Hepatocyte (in vitro differentiated cells): Measurements from ENCODE around the gene ASS1. TPM values are rescaled to one million over a fixed set of nuclear protein-coding genes. Genes with fewer than 3 reads are reported as not detected.

Source experiments
- DNase-seq: peaks from one replicate; pipeline ENCODE4 v3.0.0-alpha.2; 2016; ENCODE audit warnings: low spot score
- H2AFZ ChIP-seq: fragments of 200-600 bp; sonication (generic); 2 replicates; pipeline ENCODE4 v1.6.0; 2016; ENCODE audit warnings: antibody characterized with exemption, mild to moderate bottlenecking
- H3K27ac ChIP-seq: fragments of 200-600 bp; sonication (generic); 2 replicates; pipeline ENCODE4 v1.5.1; 2016; ENCODE audit warnings: mild to moderate bottlenecking
- H3K27me3 ChIP-seq: fragments of 200-600 bp; sonication (generic); 2 replicates; pipeline ENCODE4 v1.6.1; 2016
- H3K36me3 ChIP-seq: fragments of 200-600 bp; sonication (generic); replicated peaks from 2 replicates; pipeline ENCODE4 v1.5.1; 2016; ENCODE audit warnings: low read depth; ENCODE audit not compliant: insufficient read depth
- H3K4me1 ChIP-seq: fragments of 200-600 bp; sonication (generic); 2 replicates; pipeline ENCODE4 v1.5.1; 2016; ENCODE audit warnings: mild to moderate bottlenecking, moderate library complexity; ENCODE audit not compliant: insufficient read depth
- H3K4me2 ChIP-seq: fragments of 200-600 bp; sonication (generic); 2 replicates; pipeline ENCODE4 v1.6.0; 2016
- H3K4me3 ChIP-seq: fragments of 200-600 bp; sonication (generic); 2 replicates; pipeline ENCODE4 v1.5.1; 2016; ENCODE audit warnings: mild to moderate bottlenecking
- H3K79me2 ChIP-seq: fragments of 200-600 bp; sonication (generic); 2 replicates; pipeline ENCODE4 v1.6.0; 2017; ENCODE audit warnings: mild to moderate bottlenecking
- H3K9me2 ChIP-seq: fragments of 200-600 bp; sonication (generic); replicated peaks from 2 replicates; pipeline ENCODE4 v1.6.0; 2017; ENCODE audit warnings: mild to moderate bottlenecking; ENCODE audit not compliant: insufficient read depth
- H3K9me3 ChIP-seq: fragments of 200-600 bp; sonication (generic); 2 replicates; pipeline ENCODE4 v1.5.1; 2016; ENCODE audit warnings: low read depth, mild to moderate bottlenecking
- H4K20me1 ChIP-seq: fragments of 200-600 bp; sonication (generic); 2 replicates; pipeline ENCODE4 v1.6.0; 2016; ENCODE audit warnings: mild to moderate bottlenecking; ENCODE audit not compliant: insufficient read depth, poor library complexity, severe bottlenecking
- EZH2 ChIP-seq: fragments of 200-600 bp; sonication (generic); IDR thresholded peaks from 2 replicates; pipeline ENCODE4 v1.6.1; 2016; ENCODE audit warnings: antibody characterized with exemption, mild to moderate bottlenecking, borderline replicate concordance
- EZH2phosphoT487 ChIP-seq: fragments of 200-600 bp; sonication (generic); IDR thresholded peaks from one replicate; pipeline ENCODE4 v1.6.1; 2018; ENCODE audit warnings: antibody characterized with exemption, mild to moderate bottlenecking, low read depth, moderate library complexity; ENCODE audit not compliant: unreplicated experiment, severe bottlenecking
- WGBS: methylation state at CpG from one replicate; pipeline ENCODE4 v1.1.6; 2016; ENCODE audit warnings: low lambda C conversion rate; ENCODE audit errors: missing lambda C conversion rate; 5-methylcytosine and 5-hydroxymethylcytosine counted together
- polyA plus RNA-seq: library from polyadenylated mRNA; unstranded; fragments of >200 nt; fragmentation: Nextera tagmentation; extraction: Ambion mirVana; gene quantifications from 2 replicates; pipeline ENCODE4 v1.2.1, GENCODE V29; 2016
- small RNA-seq: library from RNA; depleted of rRNA; stranded (forward); fragments of <200 nt; gene quantifications from one replicate; pipeline ENCODE3, GENCODE V24; 2014
- total RNA-seq: library from RNA; depleted of rRNA; stranded (reverse); fragments of >200 nt; gene quantifications from 2 replicates; pipeline ENCODE4 v1.2.3, GENCODE V29; 2014
- TF ChIP-seq, protein P1 (sequence below): fragments of 200-600 bp; sonication (generic); IDR thresholded peaks from 2 replicates; pipeline ENCODE4 v1.5.1; 2016; ENCODE audit warnings: antibody characterized with exemption, mild to moderate bottlenecking; ENCODE audit not compliant: poor library complexity

Gene ASS1
- total and polyA plus RNA-seq, 2 experiments from 2014 or later = 145 to 292 TPM

DNA sequence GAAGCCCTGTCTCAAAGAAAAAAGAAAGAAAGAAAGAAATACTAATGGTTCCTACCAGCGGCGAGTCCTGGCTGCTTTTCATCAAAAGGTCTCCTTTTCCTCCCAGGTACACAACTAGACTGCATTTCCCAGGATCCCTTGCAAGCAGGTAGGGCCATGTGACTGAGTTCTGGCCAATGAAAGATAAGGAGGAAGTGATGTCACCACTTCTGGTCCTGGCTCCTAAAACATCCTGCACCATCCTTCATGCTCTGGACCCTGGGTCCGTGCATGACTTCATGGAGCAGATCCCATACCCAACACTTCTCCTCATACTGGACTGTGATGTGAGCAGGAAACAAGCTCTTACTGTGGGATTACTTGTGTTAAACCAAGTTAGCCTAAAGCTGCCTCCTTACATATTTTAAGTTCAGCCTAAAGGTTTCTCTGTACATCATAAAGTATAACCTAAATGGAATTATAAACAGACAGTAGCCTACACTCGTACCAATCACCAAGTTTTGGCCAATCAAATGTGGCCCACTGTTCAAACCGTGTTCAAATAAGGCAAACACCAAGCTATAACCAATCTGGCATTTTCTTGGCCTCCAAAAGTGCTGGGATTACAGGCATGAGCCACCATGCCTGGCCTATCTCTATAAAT is 104.5 kb downstream of the ASS1 start:
- 88% methylated on average over 5 of the region's 5 CpGs for WGBS
- Histone ChIP-seq H3K4me2 (no peak overlapping the region), H3K4me1 (no peaks in the 10 kb centered on the region), H3K79me2 (no peaks in the 10 kb centered on the region), H3K36me3 (no peaks in the 10 kb centered on the region), H3K9me3 (no peaks in the 10 kb centered on the region), H4K20me1 (no peaks in the 10 kb centered on the region), H3K4me3 (no peak overlapping the region), H3K27me3 (no peaks in the 10 kb centered on the region), H3K27ac (no peak overlapping the region), H3K9me2 (no peaks in the 10 kb centered on the region), H2AFZ (no peak overlapping the region)
- no peak for TF ChIP-seq EZH2
- TF ChIP-seq, protein P1, sequence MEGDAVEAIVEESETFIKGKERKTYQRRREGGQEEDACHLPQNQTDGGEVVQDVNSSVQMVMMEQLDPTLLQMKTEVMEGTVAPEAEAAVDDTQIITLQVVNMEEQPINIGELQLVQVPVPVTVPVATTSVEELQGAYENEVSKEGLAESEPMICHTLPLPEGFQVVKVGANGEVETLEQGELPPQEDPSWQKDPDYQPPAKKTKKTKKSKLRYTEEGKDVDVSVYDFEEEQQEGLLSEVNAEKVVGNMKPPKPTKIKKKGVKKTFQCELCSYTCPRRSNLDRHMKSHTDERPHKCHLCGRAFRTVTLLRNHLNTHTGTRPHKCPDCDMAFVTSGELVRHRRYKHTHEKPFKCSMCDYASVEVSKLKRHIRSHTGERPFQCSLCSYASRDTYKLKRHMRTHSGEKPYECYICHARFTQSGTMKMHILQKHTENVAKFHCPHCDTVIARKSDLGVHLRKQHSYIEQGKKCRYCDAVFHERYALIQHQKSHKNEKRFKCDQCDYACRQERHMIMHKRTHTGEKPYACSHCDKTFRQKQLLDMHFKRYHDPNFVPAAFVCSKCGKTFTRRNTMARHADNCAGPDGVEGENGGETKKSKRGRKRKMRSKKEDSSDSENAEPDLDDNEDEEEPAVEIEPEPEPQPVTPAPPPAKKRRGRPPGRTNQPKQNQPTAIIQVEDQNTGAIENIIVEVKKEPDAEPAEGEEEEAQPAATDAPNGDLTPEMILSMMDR = no peak
- no peak for TF ChIP-seq EZH2phosphoT487
- no peak for DNase-seq

Small RNA genes lying within 50 kb of the gene (small RNA-seq; reads per million reads assigned to genes)
- gene RN7SL665P = not detected

Other genes starting within 250 kb of the ASS1 start
- 0.20 and 0.50 TPM in 2 replicates for gene HMCN2, start 179.2 kb upstream of the ASS1 start, total RNA-seq
- 0.54 and 2.7 TPM in 2 replicates for gene HMCN2, start 179.2 kb upstream of the ASS1 start, polyA plus RNA-seq
- gene FUBP3, start 134.6 kb downstream of the ASS1 start, total RNA-seq = 44.7 and 55.1 TPM in 2 replicates
- gene FUBP3, start 134.6 kb downstream of the ASS1 start, polyA plus RNA-seq = 52.7 and 56.1 TPM in 2 replicates
- not detected in 2 replicates for gene PRDM12, start 219.6 kb downstream of the ASS1 start, total RNA-seq
- not detected in 2 replicates for gene PRDM12, start 219.6 kb downstream of the ASS1 start, polyA plus RNA-seq
- gene EXOSC2, start 248.8 kb downstream of the ASS1 start, total RNA-seq = 19.5 and 24.3 TPM in 2 replicates
- gene EXOSC2, start 248.8 kb downstream of the ASS1 start, polyA plus RNA-seq = 10.7 and 13.0 TPM in 2 replicates